Right lung (tissue), 5 donors: ENCODE data around the gene TP53INP2. TPM values are rescaled to one million over a fixed set of nuclear protein-coding genes. Genes with fewer than 3 reads are reported as not detected.

Source experiments
- polyA plus RNA-seq, 5 donors: library from polyadenylated mRNA; unstranded; fragments of 120-200 nt; gene quantifications; one replicate each; pipeline versions ENCODE4 v1.2.1 to v1.2.3, GENCODE V29; 2013; ENCODE audit warnings: inconsistent platforms in 1 of 5, low replicate concordance in 1 of 5; ENCODE audit not compliant: insufficient read length in 5 of 5, insufficient read depth in 1 of 5

The TP53INP2 gene
- polyA plus RNA-seq, 5 donors: 5.6 to 7.7 (median 5.6) TPM

Other genes starting within 250 kb of the TP53INP2 start
- gene DYNLRB1, start 187.9 kb upstream of the TP53INP2 start, polyA plus RNA-seq: 100 to 1,000 TPM; 137 to 175 (median 150) TPM
- gene MAP1LC3A, start 145.6 kb upstream of the TP53INP2 start, polyA plus RNA-seq: 10 to 100 TPM; 24.2 to 56.0 (median 32.9) TPM
- gene PIGU, start 27.3 kb upstream of the TP53INP2 start, polyA plus RNA-seq: 10 to 100 TPM; 31.2 to 40.4 (median 35.2) TPM
- 10 to 100 TPM; 38.6 to 50.5 (median 43.0) TPM for gene NCOA6, start 121.3 kb downstream of the TP53INP2 start, polyA plus RNA-seq
- 10 to 100 TPM; 28.3 to 40.6 (median 33.2) TPM for gene GGT7, start 168.5 kb downstream of the TP53INP2 start, polyA plus RNA-seq
- 10 to 100 TPM; 44.7 to 59.6 (median 54.2) TPM for gene ACSS2, start 172.3 kb downstream of the TP53INP2 start, polyA plus RNA-seq